Measurements from ENCODE around the gene WDFY2.

- TF ChIP-seq EZH2 (IDR thresholded peaks at IDR 0.05; ENCODE audit: insufficient read depth, low read length), result no peak
- TF ChIP-seq CTCF (IDR thresholded peaks at IDR 0.05; ENCODE audit: insufficient read depth, low read depth, low read length), result no peak
Observed at GRCh38 chr13:51742031-51742430, 157.8 kb downstream of the WDFY2 start.
